ENCODE measurements around the gene GPR173. TPM values are rescaled to one million over a fixed set of nuclear protein-coding genes. Genes with fewer than 3 reads are reported as not detected.

The GPR173 gene
- total RNA-seq, 4 donors from 2014 or later: 0.23 to 0.88 (median 0.49) TPM

DNA sequence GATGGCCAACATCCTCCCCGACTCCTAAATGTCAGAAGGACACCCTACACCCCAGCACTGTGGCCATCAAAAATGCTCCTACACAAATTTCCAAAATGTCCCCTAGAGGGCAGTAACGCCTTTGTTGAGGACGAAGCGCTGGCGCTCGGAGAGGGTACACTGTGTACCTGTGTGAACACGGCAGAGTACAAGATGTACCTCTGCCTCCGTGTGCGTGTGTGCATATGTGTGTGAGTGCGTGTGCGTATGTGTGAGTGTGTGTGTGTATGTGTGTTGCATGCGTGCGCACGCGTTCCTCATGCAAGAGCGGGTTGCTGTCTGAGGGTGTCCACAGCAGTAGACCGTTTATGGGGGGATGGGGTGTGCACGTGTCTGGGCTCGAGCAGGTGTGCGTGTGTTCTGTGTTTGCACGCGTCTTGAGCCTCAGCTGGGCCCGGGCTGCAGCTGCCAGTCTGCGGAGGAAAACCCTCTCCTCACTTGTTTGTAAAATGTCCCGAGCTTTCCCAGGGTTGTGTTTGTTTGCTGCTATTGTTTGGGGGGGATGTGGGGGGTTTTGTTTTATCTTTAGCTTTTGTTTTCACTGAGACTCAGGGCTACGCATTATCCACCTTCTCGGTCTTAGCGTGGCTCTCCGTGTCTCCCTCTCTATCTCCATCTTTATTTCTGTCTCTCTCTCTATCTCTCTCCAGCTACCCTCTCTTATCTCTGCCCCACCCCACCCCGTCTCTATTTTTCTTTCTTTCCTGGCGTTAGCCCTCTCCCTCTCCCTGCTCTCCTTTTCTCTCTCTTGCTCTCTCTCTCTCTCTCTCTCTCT lies 23.2 kb downstream of the GPR173 start:
- intact Hi-C loops (cut with DNase I; ENCODE audit: low total_unique reads): no loop called here
- TF ChIP-seq CTCF (IDR thresholded peaks at IDR 0.05): no peak
- TF ChIP-seq POLR2A (IDR thresholded peaks at IDR 0.05): no peak
- peak; percentile 63 to 91 for DNase-seq (ENCODE audit: low spot score in 2 of 2)
- H3K4me3 ChIP-seq (ENCODE audit: low read depth, poor library complexity, severe bottlenecking): no peak overlapping the region
- 9 to 18% methylated on average over 28 to 29 of the region's 31 CpGs for WGBS, 2 donors

DNA sequence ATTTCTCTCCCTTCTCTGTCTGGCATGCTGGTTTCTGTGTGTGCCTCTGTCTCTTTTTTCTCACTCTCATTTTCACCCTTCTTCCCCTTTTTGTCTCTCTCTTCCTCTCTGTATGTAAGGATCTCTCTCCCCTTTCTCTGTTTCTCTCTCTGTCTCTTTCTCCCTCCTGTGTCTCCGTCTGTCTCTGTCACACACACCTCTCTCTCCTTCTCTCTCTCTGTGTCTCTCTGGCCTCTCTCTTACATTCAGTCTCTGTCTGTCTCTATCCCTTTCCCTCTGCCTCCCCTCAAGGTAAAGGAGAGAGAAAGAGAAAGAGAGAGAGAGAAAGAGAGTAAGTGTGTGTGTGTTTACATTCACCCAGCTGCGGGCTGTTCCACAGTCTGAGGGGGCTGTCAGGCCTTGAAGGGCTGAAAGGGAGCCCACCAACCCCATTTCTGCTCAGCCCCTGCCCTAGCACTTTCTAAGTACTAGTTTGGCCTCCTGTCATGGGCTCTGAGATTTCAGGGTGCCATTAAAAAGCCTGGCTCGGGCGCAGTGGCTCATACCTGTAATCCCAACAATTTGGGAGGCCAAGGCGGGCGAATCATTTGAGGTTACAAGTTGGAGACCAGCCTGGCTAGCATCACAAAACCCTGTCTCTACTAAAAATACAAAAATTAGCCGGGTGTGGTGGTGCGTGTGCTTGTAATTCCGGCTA lies 24.0 kb downstream of the GPR173 start:
- TF ChIP-seq POLR2A (IDR thresholded peaks at IDR 0.05): no peak
- TF ChIP-seq CTCF (IDR thresholded peaks at IDR 0.05): no peak
- peak in 1 of 2 donors; percentile 76 for DNase-seq (ENCODE audit: low spot score in 2 of 2)
- intact Hi-C loops (cut with DNase I; ENCODE audit: low total_unique reads): no loop called here
- no peak overlapping the region for H3K4me3 ChIP-seq (ENCODE audit: low read depth, poor library complexity, severe bottlenecking)
- 47 to 64% methylated on average over 6 to 9 of the region's 9 CpGs for WGBS, 2 donors

GRCh38 chrX:53073115-53073586 lies 24.6 kb downstream of the GPR173 start:
- intact Hi-C loops (cut with DNase I; ENCODE audit: low total_unique reads): no loop called here
- WGBS, 2 donors: 37 to 42% methylated on average over 5 to 6 of the region's 6 CpGs
- DNase-seq (ENCODE audit: low spot score in 2 of 2): no peak

DNA sequence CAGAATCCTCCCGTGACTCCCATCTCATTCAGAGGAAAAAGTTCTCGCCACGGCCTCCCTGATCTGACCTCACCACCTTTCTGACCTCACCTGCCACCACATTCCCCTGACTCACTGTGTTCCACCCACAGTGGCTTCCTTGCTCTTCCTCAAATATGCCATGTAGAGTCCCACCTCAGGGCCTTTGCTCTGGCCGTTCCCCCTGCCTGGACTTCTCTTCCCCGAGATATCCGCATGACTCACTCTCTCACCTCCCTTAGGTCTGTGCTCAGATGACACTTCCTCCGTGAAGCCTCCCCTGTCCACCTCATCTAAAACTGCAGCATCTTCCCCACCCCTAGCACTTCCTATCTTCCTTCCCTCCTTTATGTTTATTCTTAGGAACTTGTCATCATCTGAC lies 26.4 kb downstream of the GPR173 start:
- intact Hi-C loops (cut with DNase I; ENCODE audit: low total_unique reads): no loop called here
- H3K4me3 ChIP-seq (ENCODE audit: low read depth, poor library complexity, severe bottlenecking): no peak overlapping the region
- 82 to 84% methylated on average over 7 of the region's 7 CpGs for WGBS, 2 donors
- DNase-seq (ENCODE audit: low spot score in 2 of 2): no peak
- TF ChIP-seq POLR2A (IDR thresholded peaks at IDR 0.05) (no peak), CTCF (IDR thresholded peaks at IDR 0.05) (no peak)

More at GRCh38 chrX:53073115-53073586, 24.6 kb downstream of the GPR173 start:
- no peak for TF ChIP-seq CTCF (IDR thresholded peaks at IDR 0.05)
- no peak for TF ChIP-seq POLR2A (IDR thresholded peaks at IDR 0.05)
- no peak overlapping the region for H3K4me3 ChIP-seq (ENCODE audit: low read depth, poor library complexity, severe bottlenecking)

DNA sequence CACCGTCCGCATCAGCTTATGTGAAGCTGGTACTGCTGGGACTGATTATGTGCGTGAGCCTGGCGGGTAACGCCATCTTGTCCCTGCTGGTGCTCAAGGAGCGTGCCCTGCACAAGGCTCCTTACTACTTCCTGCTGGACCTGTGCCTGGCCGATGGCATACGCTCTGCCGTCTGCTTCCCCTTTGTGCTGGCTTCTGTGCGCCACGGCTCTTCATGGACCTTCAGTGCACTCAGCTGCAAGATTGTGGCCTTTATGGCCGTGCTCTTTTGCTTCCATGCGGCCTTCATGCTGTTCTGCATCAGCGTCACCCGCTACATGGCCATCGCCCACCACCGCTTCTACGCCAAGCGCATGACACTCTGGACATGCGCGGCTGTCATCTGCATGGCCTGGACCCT lies 28.1 kb downstream of the GPR173 start:
- no peak for DNase-seq (ENCODE audit: low spot score in 2 of 2)
- no peak overlapping the region for H3K4me3 ChIP-seq (ENCODE audit: low read depth, poor library complexity, severe bottlenecking)
- TF ChIP-seq CTCF (IDR thresholded peaks at IDR 0.05) (no peak), POLR2A (IDR thresholded peaks at IDR 0.05) (no peak)
- 95 to 98% methylated on average over 14 to 21 of the region's 21 CpGs for WGBS, 2 donors
- intact Hi-C loops (cut with DNase I; ENCODE audit: low total_unique reads): no loop called here
